OCI-LY7 (cell line): ENCODE data around the gene SOCS7. TPM values are rescaled to one million over a fixed set of nuclear protein-coding genes. Genes with fewer than 3 reads are reported as not detected.

Experiments
- BruUV-seq: library from RNA; stranded (reverse); fragments of 400-500 nt; replicated peaks from 2 replicates; lab custom pipeline; 2021; lab: Mats Ljungman, UMichigan
- CTCF ChIA-PET: fragments of 300-600 bp; sonication (Branson Sonifier 250); formaldehyde crosslinking; loops from one replicate; lab custom pipeline; 2022; ENCODE audit warnings: antibody characterized with exemption; ENCODE audit not compliant: unreplicated experiment; lab: Charles Lee
- POLR2A ChIA-PET: fragments of 300-600 bp; sonication (Branson Sonifier 250); formaldehyde crosslinking; loops from one replicate; lab custom pipeline; 2022; ENCODE audit warnings: antibody characterized with exemption; lab: Charles Lee
- DNase-seq: peaks from one replicate; pipeline ENCODE4 v3.0.0-alpha.2; 2015; ENCODE audit warnings: low spot score
- H2AFZ ChIP-seq: fragments of 200-600 bp; sonication (generic), shearing (Covaris generic); 2 replicates; pipeline ENCODE4 v1.6.1; 2014; ENCODE audit warnings: mild to moderate bottlenecking, antibody characterized with exemption, low read length, moderate library complexity
- H3K27ac ChIP-seq: fragments of 200-600 bp; sonication (generic); 2 replicates; pipeline ENCODE4 v1.5.1; 2014; ENCODE audit warnings: mixed run types, low read depth, mild to moderate bottlenecking, moderate library complexity, low read length, inconsistent platforms; ENCODE audit not compliant: poor library complexity, severe bottlenecking
- H3K36me3 ChIP-seq: fragments of 200-600 bp; sonication (generic); 2 replicates; pipeline ENCODE4 v1.6.1; 2014; ENCODE audit warnings: mild to moderate bottlenecking, antibody characterized with exemption, low read length, moderate library complexity, mixed read lengths; ENCODE audit not compliant: insufficient read depth
- H3K4me1 ChIP-seq: fragments of 200-600 bp; sonication (generic); 2 replicates; pipeline ENCODE4 v1.5.1; 2014; ENCODE audit warnings: mild to moderate bottlenecking, low read length; ENCODE audit not compliant: insufficient read depth, poor library complexity, severe bottlenecking
- H3K4me2 ChIP-seq: fragments of 200-600 bp; sonication (generic); 2 replicates; pipeline ENCODE4 v1.6.1; 2014; ENCODE audit warnings: mild to moderate bottlenecking, low read length
- H3K4me3 ChIP-seq: fragments of 200-600 bp; sonication (generic); 2 replicates; pipeline ENCODE4 v1.5.1; 2014; ENCODE audit warnings: mild to moderate bottlenecking, low read depth, low read length; ENCODE audit not compliant: poor library complexity, severe bottlenecking
- H3K79me2 ChIP-seq: fragments of 200-600 bp; sonication (generic); 2 replicates; pipeline ENCODE4 v1.6.1; 2016; ENCODE audit warnings: low read depth, mild to moderate bottlenecking, low read length, moderate library complexity, mixed read lengths; ENCODE audit not compliant: insufficient read depth
- H3K9me2 ChIP-seq: fragments of 200-600 bp; sonication (generic); 2 replicates; pipeline ENCODE4 v1.6.1; 2016; ENCODE audit warnings: mild to moderate bottlenecking, low read length, mixed read lengths; ENCODE audit not compliant: insufficient read depth
- H3K9me3 ChIP-seq: fragments of 200-600 bp; sonication (generic); 2 replicates; pipeline ENCODE4 v1.6.1; 2014; ENCODE audit warnings: mild to moderate bottlenecking, mixed run types, low read length, mixed read lengths
- H4K20me1 ChIP-seq: fragments of 200-600 bp; sonication (generic); 2 replicates; pipeline ENCODE4 v1.6.1; 2014; ENCODE audit warnings: mild to moderate bottlenecking, antibody characterized with exemption, low read length, moderate library complexity, mixed read lengths; ENCODE audit not compliant: insufficient read depth
- CTCF ChIP-seq: fragments of 200-600 bp; sonication (generic); conservative IDR thresholded peaks from 2 replicates; pipeline ENCODE4 v1.5.1; 2014; ENCODE audit warnings: mild to moderate bottlenecking, antibody characterized with exemption, low read length, moderate library complexity, mixed read lengths
- EZH2phosphoT487 ChIP-seq: fragments of 200-600 bp; sonication (generic); IDR thresholded peaks from 2 replicates; pipeline ENCODE4 v1.6.1; 2018; ENCODE audit warnings: low read depth, borderline replicate concordance, mild to moderate bottlenecking, mixed run types, antibody characterized with exemption, low read length, moderate library complexity, mixed read lengths
- intact Hi-C: fragments of 100-400 bp; cut with micrococcal nuclease; formaldehyde crosslinking; loops from one replicate; pipeline ENCODE4 v1.10.0; 2022; ENCODE audit not compliant: unreplicated experiment
- total RNA-seq, 2 experiments: library from RNA; depleted of rRNA in 1 of 2; stranded (reverse); fragments of >200 nt in 1 of 2; shearing (Covaris generic) in 1 of 2; gene quantifications; 2 replicates each; pipeline ENCODE4 v1.2.3, GENCODE V29; 2014 to 2022

SOCS7 gene
- total RNA-seq, 2 experiments from 2014 or later, result 36.1 to 39.1 TPM

GRCh38 chr17:38454532-38454931, 102.9 kb downstream of the SOCS7 start:
- Histone ChIP-seq H4K20me1 (no peaks in the 10 kb centered on the region), H3K9me3 (no peaks in the 10 kb centered on the region), H3K4me1 (peaks cover 25% of the 10 kb centered on the region), H3K4me3 (no peak overlapping the region), H3K36me3 (no peaks in the 10 kb centered on the region), H2AFZ (no peak overlapping the region), H3K4me2 (no peak overlapping the region), H3K9me2 (no peaks in the 10 kb centered on the region), H3K27ac (no peak overlapping the region), H3K79me2 (no peaks in the 10 kb centered on the region)
- intact Hi-C loops, result no loop called here
- CTCF ChIA-PET, result no interaction called here
- POLR2A ChIA-PET, result no interaction called here
- DNase-seq, result no peak
- TF ChIP-seq CTCF, result no peak
- TF ChIP-seq EZH2phosphoT487, result no peak
- no TSS peak for BruUV-seq

Other genes with a start within 250 kb of the SOCS7 start
- not detected in 2 replicates for gene TBC1D3E, start 223.9 kb upstream of the SOCS7 start, total RNA-seq (2014; rRNA removed; shearing (Covaris generic))
- gene TBC1D3E, start 223.9 kb upstream of the SOCS7 start, total RNA-seq (2022), result not detected in 2 replicates
- not detected in 2 replicates for gene TBC1D3, start 159.3 kb upstream of the SOCS7 start, total RNA-seq (2014; rRNA removed; shearing (Covaris generic))
- not detected in 2 replicates for gene TBC1D3, start 159.3 kb upstream of the SOCS7 start, total RNA-seq (2022)
- 29.5 and 29.6 TPM in 2 replicates for gene MRPL45, start 54.7 kb upstream of the SOCS7 start, total RNA-seq (2014; rRNA removed; shearing (Covaris generic))
- gene MRPL45, start 54.7 kb upstream of the SOCS7 start, total RNA-seq (2022), result 41.5 and 45.1 TPM in 2 replicates
- gene GPR179, start 7.9 kb upstream of the SOCS7 start, total RNA-seq (2014; rRNA removed; shearing (Covaris generic)), result 0.21 and 0.32 TPM in 2 replicates
- 0.06 and 1.1 TPM in 2 replicates for gene GPR179, start 7.9 kb upstream of the SOCS7 start, total RNA-seq (2022)
- 18.6 and 25.4 TPM in 2 replicates for gene ARHGAP23, start 76.6 kb downstream of the SOCS7 start, total RNA-seq (2014; rRNA removed; shearing (Covaris generic))
- gene ARHGAP23, start 76.6 kb downstream of the SOCS7 start, total RNA-seq (2022), result 14.6 and 16.3 TPM in 2 replicates